SK-N-SH (cell line): ENCODE results near the gene RGS11. TPM values are rescaled to one million over a fixed set of nuclear protein-coding genes. Genes with fewer than 3 reads are reported as not detected.

Experiments
- CTCF ChIA-PET: fragments of 300-600, 350-600 bp; formaldehyde crosslinking; extraction: SDS; loops from one replicate; lab custom pipeline; 2021; lab: Yijun Ruan, JAX
- POLR2A ChIA-PET: fragments of 350-600 bp; sonication (Branson Sonifier 250); formaldehyde crosslinking; extraction: SDS; loops from one replicate; lab custom pipeline; 2020; ENCODE audit warnings: antibody characterized with exemption, inconsistent platforms; lab: Yijun Ruan, JAX
- DNase-seq: peaks from one replicate; pipeline ENCODE4 v3.0.0; 2012
- H2AFZ ChIP-seq: fragments of 200-600 bp; sonication (generic); 2 replicates; pipeline ENCODE4 v1.8.1; 2016; ENCODE audit warnings: antibody characterized with exemption, mild to moderate bottlenecking, low read depth
- H3F3A ChIP-seq: fragments of 200-600 bp; sonication (generic); replicated peaks from 2 replicates; pipeline ENCODE3; 2016; ENCODE audit warnings: antibody characterized with exemption, mild to moderate bottlenecking; ENCODE audit not compliant: insufficient read depth
- H3K27ac ChIP-seq, 2 experiments: fragments of 200-500 bp in 1 of 2; fragments of 200-600 bp in 1 of 2; sonication (Bioruptor generic) in 1 of 2; sonication (generic), shearing (Covaris generic) in 1 of 2; 2 replicates each; pipeline versions ENCODE4 v1.5.1 to v1.6.1; 2014 to 2016; ENCODE audit warnings: low read depth in 2 of 2, inconsistent platforms in 1 of 2, low read length in 1 of 2, mild to moderate bottlenecking in 1 of 2, mixed read lengths in 1 of 2
- H3K27me3 ChIP-seq: fragments of 200-600 bp; sonication (generic), shearing (Covaris generic); 2 replicates; pipeline ENCODE4 v1.6.1; 2016; ENCODE audit warnings: mixed run types; ENCODE audit not compliant: insufficient read depth
- H3K36me3 ChIP-seq, 2 experiments: fragments of 200-500 bp in 1 of 2; fragments of 200-600 bp in 1 of 2; sonication (Bioruptor generic) in 1 of 2; sonication (generic) in 1 of 2; replicated peaks in 1 of 2; 2 replicates each; pipeline versions ENCODE3 to v1.5.1; 2014 to 2016; ENCODE audit warnings: low read length in 1 of 2, mild to moderate bottlenecking in 1 of 2; ENCODE audit not compliant: insufficient read depth in 2 of 2, control insufficient read depth in 1 of 2
- H3K4me1 ChIP-seq, 2 experiments: fragments of 200-500 bp in 1 of 2; fragments of 200-600 bp in 1 of 2; sonication (Bioruptor generic) in 1 of 2; sonication (generic), shearing (Covaris generic) in 1 of 2; 2 replicates each; pipeline versions ENCODE4 v1.5.1 to v1.6.1; 2014 to 2016; ENCODE audit warnings: low read depth in 1 of 2, low read length in 1 of 2, mixed run types in 1 of 2; ENCODE audit not compliant: insufficient read depth in 2 of 2, control insufficient read depth in 1 of 2
- H3K4me2 ChIP-seq: fragments of 200-600 bp; sonication (generic), shearing (Covaris generic); 2 replicates; pipeline ENCODE4 v1.6.1; 2017; ENCODE audit warnings: mixed run types
- H3K4me3 ChIP-seq, 2 experiments: fragments of 200-500 bp in 1 of 2; fragments of 200-600 bp in 1 of 2; sonication (Bioruptor generic) in 1 of 2; sonication (generic), shearing (Covaris generic) in 1 of 2; 2 replicates each; pipeline versions ENCODE4 v1.5.1 to v1.8.1; 2014 to 2016; ENCODE audit warnings: low read depth in 2 of 2, inconsistent platforms in 1 of 2, low read length in 1 of 2, mild to moderate bottlenecking in 1 of 2, mixed read lengths in 1 of 2, moderate library complexity in 1 of 2
- H3K79me2 ChIP-seq: fragments of 200-600 bp; sonication (generic); 2 replicates; pipeline ENCODE4 v1.8.1; 2017; ENCODE audit warnings: mild to moderate bottlenecking; ENCODE audit not compliant: insufficient read depth
- H3K9ac ChIP-seq: fragments of 200-600 bp; sonication (generic); 2 replicates; pipeline ENCODE4 v1.6.1; 2017; ENCODE audit warnings: mixed run types
- H3K9me2 ChIP-seq: fragments of 200-600 bp; sonication (generic); 2 replicates; pipeline ENCODE4 v1.6.1; 2017; ENCODE audit warnings: mixed run types
- H3K9me3 ChIP-seq: fragments of 200-600 bp; sonication (generic); 2 replicates; pipeline ENCODE4 v1.6.1; 2017; ENCODE audit warnings: mixed run types, mild to moderate bottlenecking, moderate library complexity
- H4K20me1 ChIP-seq: fragments of 200-600 bp; sonication (generic); 2 replicates; pipeline ENCODE4 v1.6.1; 2017; ENCODE audit warnings: mild to moderate bottlenecking, mixed run types; ENCODE audit not compliant: insufficient read depth
- CHD2 ChIP-seq: fragments of 150-350 bp; IDR thresholded peaks from 2 replicates; pipeline ENCODE4 v1.6.1; 2018; ENCODE audit warnings: low read length; ENCODE audit not compliant: partially characterized antibody
- FOSL2 ChIP-seq: IDR thresholded peaks from 2 replicates; pipeline ENCODE4 v1.4.0; 2012; ENCODE audit warnings: low read depth, mild to moderate bottlenecking, moderate library complexity, borderline replicate concordance
- GABPA ChIP-seq: IDR thresholded peaks from 2 replicates; pipeline ENCODE4 v1.4.0; 2012; ENCODE audit warnings: low read depth, mild to moderate bottlenecking
- IRF3 ChIP-seq: fragments of 150-350 bp; IDR thresholded peaks from 2 replicates; pipeline ENCODE4 v1.6.1; 2016; ENCODE audit warnings: mild to moderate bottlenecking, low read depth, low read length
- MEF2A ChIP-seq: IDR thresholded peaks from 2 replicates; pipeline ENCODE4 v1.4.0; 2012; ENCODE audit warnings: low read depth, borderline replicate concordance
- NFIC ChIP-seq: IDR thresholded peaks from 2 replicates; pipeline ENCODE4 v1.4.0; 2012; ENCODE audit warnings: borderline replicate concordance
- NRF1 ChIP-seq: IDR thresholded peaks from 2 replicates; pipeline ENCODE4 v1.6.1; 2012; ENCODE audit warnings: low read depth, mild to moderate bottlenecking, low read length
- RAD21 ChIP-seq: IDR thresholded peaks from 2 replicates; pipeline ENCODE4 v1.6.1; 2012; ENCODE audit warnings: mild to moderate bottlenecking, low read length
- RCOR1 ChIP-seq: fragments of 150-350 bp; IDR thresholded peaks from 2 replicates; pipeline ENCODE4 v1.6.1; 2017; ENCODE audit warnings: antibody characterized with exemption, low read length
- REST ChIP-seq: IDR thresholded peaks from 2 replicates; pipeline ENCODE4 v1.6.1; 2012; ENCODE audit warnings: mild to moderate bottlenecking, low read depth, low read length, moderate library complexity
- RFX5 ChIP-seq: IDR thresholded peaks from 2 replicates; pipeline ENCODE4 v1.6.1; 2012; ENCODE audit warnings: mild to moderate bottlenecking, improper control_type of control experiment, low read length
- RXRA ChIP-seq: IDR thresholded peaks from 2 replicates; pipeline ENCODE4 v1.4.0; 2012; ENCODE audit warnings: low read depth, mild to moderate bottlenecking, borderline replicate concordance
- TCF12 ChIP-seq: IDR thresholded peaks from 2 replicates; pipeline ENCODE4 v1.4.0; 2012
- TEAD4 ChIP-seq: IDR thresholded peaks from 2 replicates; pipeline ENCODE4 v1.4.0; 2012; ENCODE audit warnings: mild to moderate bottlenecking, borderline replicate concordance; ENCODE audit not compliant: insufficient read depth
- USF1 ChIP-seq: IDR thresholded peaks from 2 replicates; pipeline ENCODE4 v1.4.0; 2012; ENCODE audit warnings: low read depth, borderline replicate concordance
- USF2 ChIP-seq: fragments of 150-350 bp; IDR thresholded peaks from 2 replicates; pipeline ENCODE4 v1.6.1; 2017; ENCODE audit warnings: antibody characterized with exemption, low read length, low read depth, borderline replicate concordance
- YY1 ChIP-seq: IDR thresholded peaks from 2 replicates; pipeline ENCODE4 v1.4.0; 2012; ENCODE audit warnings: low read depth, mild to moderate bottlenecking
- ZBTB33 ChIP-seq: IDR thresholded peaks from 2 replicates; pipeline ENCODE4 v1.4.0; 2012; ENCODE audit warnings: low read depth, borderline replicate concordance
- WGBS: methylation state at CpG from one replicate; pipeline ENCODE4 v1.1.6; 2017; ENCODE audit warnings: low lambda C conversion rate; 5-methylcytosine and 5-hydroxymethylcytosine counted together
- polyA plus RNA-seq, 3 experiments: library from polyadenylated mRNA; depleted of rRNA; stranded (reverse); fragments of >200 nt; gene quantifications; 2 replicates each; pipeline ENCODE4 v1.2.3, GENCODE V29; 2012

The RGS11 gene
- polyA plus RNA-seq, 1 of the 3 experiments (the other 2 are of a cell fraction), result 9.8 TPM

GRCh38 chr16:316741-317464, 41.2 kb upstream of the RGS11 start:
- Histone ChIP-seq H3K79me2 (peaks cover 60% of the 10 kb centered on the region), H3K27me3 (no peaks in the 10 kb centered on the region), H2AFZ (no peak overlapping the region), H3K9me3 (no peaks in the 10 kb centered on the region), H3K27ac (no peak overlapping the region), H3K36me3 (peaks cover 0 to 26% of the 10 kb centered on the region in 2 experiments), H3K4me2 (no peak overlapping the region), H3K9ac (no peak overlapping the region), H3K4me1 (peaks cover 0 to 21% of the 10 kb centered on the region in 2 experiments; a peak in 1 of 4 replicates), H3F3A (no peaks in the 10 kb centered on the region), H3K9me2 (no peaks in the 10 kb centered on the region), H3K4me3 (no peak overlapping the region), H4K20me1 (peaks cover 58% of the 10 kb centered on the region)
- no peak for DNase-seq
- TF ChIP-seq IRF3, result no peak
- no peak for TF ChIP-seq RCOR1
- TF ChIP-seq FOSL2, result no peak
- no peak for TF ChIP-seq TCF12
- TF ChIP-seq NFIC, result no peak
- no peak for TF ChIP-seq ZBTB33
- no peak for TF ChIP-seq CHD2
- TF ChIP-seq NRF1, result no peak
- TF ChIP-seq RAD21, result no peak
- TF ChIP-seq RXRA, result no peak
- TF ChIP-seq USF2, result no peak
- TF ChIP-seq TEAD4, result no peak
- TF ChIP-seq YY1, result no peak
- TF ChIP-seq MEF2A, result no peak
- TF ChIP-seq RFX5, result no peak
- TF ChIP-seq USF1, result no peak
- TF ChIP-seq REST, result no peak
- no peak for TF ChIP-seq GABPA
- WGBS, result 97% methylated on average over 11 of the region's 19 CpGs
- ChIA-PET POLR2A (no interaction called here), CTCF (interaction anchor here (1.3 kb wide), 1 partner anchor 11 kb away, joined by 4 read pairs; no protein-coding TSS in a partner anchor)
